Gastrocnemius medialis (tissue), 4 donors: ENCODE measurements around the gene ASAP2.

Source experiments
- CTCF ChIP-seq, 5 experiments: fragments of 450-650 bp in 3 of 5; fragments of 200-600 bp in 2 of 5; sonication (generic) in 2 of 5; IDR thresholded peaks in 4 of 5; conservative IDR thresholded peaks in 1 of 5; 1 replicate in 4 of 5; 2 replicates in 1 of 5; pipeline ENCODE4 v1.5.1; 2016 to 2019; ENCODE audit warnings: antibody characterized with exemption in 5 of 5, mild to moderate bottlenecking in 3 of 5, moderate library complexity in 3 of 5
- POLR2A ChIP-seq, 2 donors: fragments of 450-650 bp; IDR thresholded peaks; one replicate each; pipeline ENCODE4 v1.6.1; 2017; ENCODE audit warnings: antibody characterized with exemption in 2 of 2, mild to moderate bottlenecking in 2 of 2, moderate library complexity in 2 of 2

- no peak for TF ChIP-seq CTCF (IDR thresholded peaks at IDR 0.05 in 4 of 5, conservative IDR thresholded peaks at IDR 0.05 in 1 of 5)
- TF ChIP-seq POLR2A (IDR thresholded peaks at IDR 0.05), result no peak
These were observed 68.8 kb downstream of the ASAP2 start for GRCh38 chr2:9275399-9275798.
